Hepatocyte (in vitro differentiated cells): ENCODE measurements around the gene ACOX3.

Source experiments
- EZH2 ChIP-seq: fragments of 200-600 bp; sonication (generic); IDR thresholded peaks from 2 replicates; pipeline ENCODE4 v1.6.1; 2016; ENCODE audit warnings: antibody characterized with exemption, mild to moderate bottlenecking, borderline replicate concordance
- EZH2phosphoT487 ChIP-seq: fragments of 200-600 bp; sonication (generic); IDR thresholded peaks from one replicate; pipeline ENCODE4 v1.6.1; 2018; ENCODE audit warnings: antibody characterized with exemption, mild to moderate bottlenecking, low read depth, moderate library complexity; ENCODE audit not compliant: unreplicated experiment, severe bottlenecking
- TF ChIP-seq, protein P1 (sequence below): fragments of 200-600 bp; sonication (generic); IDR thresholded peaks from 2 replicates; pipeline ENCODE4 v1.5.1; 2016; ENCODE audit warnings: antibody characterized with exemption, mild to moderate bottlenecking; ENCODE audit not compliant: poor library complexity

DNA sequence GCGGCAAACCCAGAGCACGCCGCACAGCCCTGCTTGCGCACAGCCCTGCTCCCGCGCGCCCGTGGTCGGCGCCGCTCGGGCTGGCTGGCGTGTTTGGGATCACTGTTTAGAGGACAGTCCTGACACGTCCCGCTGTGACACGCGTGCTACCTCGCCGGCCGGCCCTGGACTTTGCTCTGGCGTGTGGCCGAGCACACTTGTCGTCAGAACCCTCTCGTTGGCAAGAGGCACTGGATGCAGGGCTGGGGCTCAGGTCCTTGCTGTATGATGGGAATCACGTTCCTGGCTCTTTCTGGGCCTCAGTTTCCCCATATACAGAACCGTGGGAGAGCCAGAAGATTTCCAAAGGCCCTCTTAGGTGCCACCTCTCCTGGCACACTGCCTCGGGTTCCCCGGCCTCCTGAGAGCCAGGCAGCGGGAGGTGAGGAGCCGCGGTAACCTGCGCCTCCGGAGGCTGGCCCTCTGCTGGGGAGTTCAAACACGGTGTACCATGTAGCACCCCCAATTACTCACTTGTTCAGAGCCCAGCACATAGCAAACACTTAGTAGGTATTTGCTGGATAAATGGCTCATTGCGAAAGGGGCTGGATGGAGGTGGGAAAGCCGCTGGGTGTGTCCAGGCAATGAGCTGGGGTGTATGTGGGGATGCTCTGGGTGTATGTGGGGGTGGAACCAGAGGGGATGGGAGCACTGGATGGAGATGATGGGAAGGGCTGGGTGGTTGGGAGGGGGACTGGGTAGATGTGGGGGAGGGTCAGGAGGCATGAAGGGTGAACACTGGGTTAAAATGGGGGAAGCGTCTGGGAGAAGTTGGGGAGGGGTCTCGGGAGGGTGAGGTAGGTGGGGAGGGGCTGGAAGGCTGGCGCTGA is 94.3 kb downstream of the ACOX3 start:
- TF ChIP-seq, protein P1, sequence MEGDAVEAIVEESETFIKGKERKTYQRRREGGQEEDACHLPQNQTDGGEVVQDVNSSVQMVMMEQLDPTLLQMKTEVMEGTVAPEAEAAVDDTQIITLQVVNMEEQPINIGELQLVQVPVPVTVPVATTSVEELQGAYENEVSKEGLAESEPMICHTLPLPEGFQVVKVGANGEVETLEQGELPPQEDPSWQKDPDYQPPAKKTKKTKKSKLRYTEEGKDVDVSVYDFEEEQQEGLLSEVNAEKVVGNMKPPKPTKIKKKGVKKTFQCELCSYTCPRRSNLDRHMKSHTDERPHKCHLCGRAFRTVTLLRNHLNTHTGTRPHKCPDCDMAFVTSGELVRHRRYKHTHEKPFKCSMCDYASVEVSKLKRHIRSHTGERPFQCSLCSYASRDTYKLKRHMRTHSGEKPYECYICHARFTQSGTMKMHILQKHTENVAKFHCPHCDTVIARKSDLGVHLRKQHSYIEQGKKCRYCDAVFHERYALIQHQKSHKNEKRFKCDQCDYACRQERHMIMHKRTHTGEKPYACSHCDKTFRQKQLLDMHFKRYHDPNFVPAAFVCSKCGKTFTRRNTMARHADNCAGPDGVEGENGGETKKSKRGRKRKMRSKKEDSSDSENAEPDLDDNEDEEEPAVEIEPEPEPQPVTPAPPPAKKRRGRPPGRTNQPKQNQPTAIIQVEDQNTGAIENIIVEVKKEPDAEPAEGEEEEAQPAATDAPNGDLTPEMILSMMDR: no peak
- TF ChIP-seq EZH2 (no peak), EZH2phosphoT487 (no peak)
